ENCODE measurements around the gene BIRC2. TPM values are rescaled to one million over a fixed set of nuclear protein-coding genes. Genes with fewer than 3 reads are reported as not detected.

BIRC2 gene
- total RNA-seq, 1 donor from 2014 or later = 44.8 TPM

GRCh38 chr11:102343809-102344208 lies 3.2 kb upstream of the BIRC2 start:
- peaks cover 13% of the 10 kb centered on the region for H3K4me1 Mint-ChIP-seq (ENCODE audit: low read depth, unreplicated experiment)

GRCh38 chr11:102345904-102346303 lies 1.1 kb upstream of the BIRC2 start:
- Mint-ChIP-seq H3K4me1 (ENCODE audit: low read depth, unreplicated experiment) (peaks cover 12% of the 10 kb centered on the region), H3K4me3 (ENCODE audit: unreplicated experiment) (peak overlapping the region; percentile 94), H3K36me3 (ENCODE audit: unreplicated experiment) (no peaks in the 10 kb centered on the region), H3K27ac (ENCODE audit: unreplicated experiment) (no peak overlapping the region), H3K27me3 (ENCODE audit: unreplicated experiment) (peaks cover 9% of the 10 kb centered on the region), H3K9me3 (ENCODE audit: unreplicated experiment) (peaks cover 6% of the 10 kb centered on the region)
- no peak for DNase-seq
- no peak for TF ChIP-seq CTCF (IDR thresholded peaks at IDR 0.05; ENCODE audit: partially characterized antibody, unreplicated experiment)

More at GRCh38 chr11:102343809-102344208, 3.2 kb upstream of the BIRC2 start:
- Mint-ChIP-seq H3K27ac (ENCODE audit: unreplicated experiment) (no peak overlapping the region), H3K36me3 (ENCODE audit: unreplicated experiment) (no peaks in the 10 kb centered on the region), H3K4me3 (ENCODE audit: unreplicated experiment) (no peak overlapping the region), H3K27me3 (ENCODE audit: unreplicated experiment) (peaks cover 12% of the 10 kb centered on the region), H3K9me3 (ENCODE audit: unreplicated experiment) (peaks cover 6% of the 10 kb centered on the region)
- no peak for DNase-seq
- TF ChIP-seq CTCF (IDR thresholded peaks at IDR 0.05; ENCODE audit: partially characterized antibody, unreplicated experiment) = no peak

- peak overlapping the region; percentile 96 for H3K27ac Mint-ChIP-seq (ENCODE audit: unreplicated experiment)
- TF ChIP-seq CTCF (IDR thresholded peaks at IDR 0.05; ENCODE audit: partially characterized antibody, unreplicated experiment) = no peak
- peaks cover 9% of the 10 kb centered on the region for H3K27me3 Mint-ChIP-seq (ENCODE audit: unreplicated experiment)
- peaks cover 6% of the 10 kb centered on the region for H3K9me3 Mint-ChIP-seq (ENCODE audit: unreplicated experiment)
- H3K4me1 Mint-ChIP-seq (ENCODE audit: low read depth, unreplicated experiment) = peaks cover 12% of the 10 kb centered on the region
- no peak for DNase-seq
- peak overlapping the region; percentile 94 for H3K4me3 Mint-ChIP-seq (ENCODE audit: unreplicated experiment)
- H3K36me3 Mint-ChIP-seq (ENCODE audit: unreplicated experiment) = no peaks in the 10 kb centered on the region
Observed at GRCh38 chr11:102346456-102346747, 612 bp upstream of the BIRC2 start.

- H3K9me3 Mint-ChIP-seq (ENCODE audit: unreplicated experiment) = peaks cover 6% of the 10 kb centered on the region
- no peaks in the 10 kb centered on the region for H3K36me3 Mint-ChIP-seq (ENCODE audit: unreplicated experiment)
- DNase-seq = no peak
Observed at GRCh38 chr11:102347462-102348370, 702 bp downstream of the BIRC2 start.

More at GRCh38 chr11:102347462-102348370, 702 bp downstream of the BIRC2 start:
- Mint-ChIP-seq H3K27me3 (ENCODE audit: unreplicated experiment) (peaks cover 7% of the 10 kb centered on the region), H3K4me1 (ENCODE audit: low read depth, unreplicated experiment) (peaks cover 12% of the 10 kb centered on the region), H3K4me3 (ENCODE audit: unreplicated experiment) (peak overlapping the region; percentile 95), H3K27ac (ENCODE audit: unreplicated experiment) (peak overlapping the region; percentile 78)
- no peak for TF ChIP-seq CTCF (IDR thresholded peaks at IDR 0.05; ENCODE audit: partially characterized antibody, unreplicated experiment)
